Mucosa of descending colon (tissue), 3 donors: ENCODE data around the gene ST6GALNAC4. TPM values are rescaled to one million over a fixed set of nuclear protein-coding genes. Genes with fewer than 3 reads are reported as not detected.

ENCODE experiments used
- ATAC-seq: fragments of 200-7000 bp; cut with Tn5 transposase; one replicate; pipeline ENCODE4 v1.9.1; 2020; ENCODE audit warnings: mild to moderate bottlenecking, moderate library complexity
- DNase-seq, 3 donors: peaks; one replicate each; pipeline ENCODE4 v3.0.0-alpha.2; 2020
- H3K36me3 ChIP-seq: fragments of 200-600 bp; one replicate; pipeline ENCODE4 v1.8.0; 2021; ENCODE audit warnings: low read depth, mild to moderate bottlenecking
- H3K4me1 ChIP-seq: fragments of 200-600 bp; one replicate; pipeline ENCODE4 v1.8.0; 2021; ENCODE audit warnings: low read depth, mild to moderate bottlenecking
- H3K4me3 ChIP-seq: fragments of 200-600 bp; one replicate; pipeline ENCODE4 v1.8.0; 2021; ENCODE audit warnings: mild to moderate bottlenecking
- H3K9me3 ChIP-seq: fragments of 200-600 bp; one replicate; pipeline ENCODE4 v1.8.0; 2021; ENCODE audit warnings: mild to moderate bottlenecking
- intact Hi-C, 2 donors: fragments of 100-400 bp; cut with DNase I in 1 of 2; cut with micrococcal nuclease in 1 of 2; formaldehyde crosslinking; loops; one replicate each; pipeline versions ENCODE4 v1.11.0 to v1.11.1; 2022; cut with DNase I, micrococcal nuclease
- total RNA-seq, 3 donors: library from RNA; stranded (reverse); fragmentation: NEBNext Ultra II Directional in 2 of 3; extraction: Animal tissue kit (Norgen Biotek cat#: 25700) in 2 of 3; gene quantifications; one replicate each; pipeline versions ENCODE4 v1.2.1 to v1.2.4, GENCODE V29; 2021 to 2023
- TF ChIP-seq, protein P1 (sequence below): fragments of 200-600 bp; IDR thresholded peaks from one replicate; pipeline ENCODE4 v1.8.0; 2022; ENCODE audit warnings: antibody characterized with exemption, mild to moderate bottlenecking
- donor health status: DM: no; HTN: no; CAD: no; lungs with moderate emphysema.
- donor health status: DM: no; HTN: no; CAD: no.
- donor health status: DM: no; HTN: yes; CAD: no.

Gene ST6GALNAC4
- total RNA-seq, 3 donors from 2014 or later, result 31.0 to 39.2 (median 37.2) TPM

DNA sequence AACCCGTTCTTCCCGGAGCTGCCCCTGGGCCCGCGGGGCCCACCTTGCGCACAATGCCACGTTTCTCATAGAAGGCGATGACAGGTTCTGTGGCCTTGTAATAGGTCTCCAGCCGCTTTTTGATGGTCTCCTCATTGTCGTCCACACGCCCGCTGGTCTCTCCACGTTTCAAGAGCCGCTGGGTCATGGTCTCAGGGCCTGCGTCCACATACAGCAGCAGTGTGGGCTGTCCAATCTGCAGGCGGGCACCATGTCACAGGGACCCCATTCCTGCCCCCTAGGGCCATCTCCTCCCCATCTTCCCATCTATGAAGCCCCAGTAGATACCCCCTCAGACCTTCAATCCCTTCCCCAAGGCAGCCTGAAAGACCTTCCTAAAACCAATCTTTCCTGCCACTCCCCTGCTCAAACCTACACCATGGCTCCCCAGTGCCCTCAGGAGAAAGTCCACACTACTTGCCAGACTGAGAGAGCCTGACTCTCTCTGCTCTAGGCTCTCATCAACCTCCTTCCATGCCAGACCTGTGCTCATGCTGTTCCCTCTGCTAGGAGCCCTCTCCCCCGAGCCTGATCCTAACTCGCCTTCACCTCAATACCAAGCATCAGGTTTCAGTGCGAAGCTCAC, 48.5 kb downstream of the ST6GALNAC4 start:
- no peak for DNase-seq
- TF ChIP-seq, protein P1, sequence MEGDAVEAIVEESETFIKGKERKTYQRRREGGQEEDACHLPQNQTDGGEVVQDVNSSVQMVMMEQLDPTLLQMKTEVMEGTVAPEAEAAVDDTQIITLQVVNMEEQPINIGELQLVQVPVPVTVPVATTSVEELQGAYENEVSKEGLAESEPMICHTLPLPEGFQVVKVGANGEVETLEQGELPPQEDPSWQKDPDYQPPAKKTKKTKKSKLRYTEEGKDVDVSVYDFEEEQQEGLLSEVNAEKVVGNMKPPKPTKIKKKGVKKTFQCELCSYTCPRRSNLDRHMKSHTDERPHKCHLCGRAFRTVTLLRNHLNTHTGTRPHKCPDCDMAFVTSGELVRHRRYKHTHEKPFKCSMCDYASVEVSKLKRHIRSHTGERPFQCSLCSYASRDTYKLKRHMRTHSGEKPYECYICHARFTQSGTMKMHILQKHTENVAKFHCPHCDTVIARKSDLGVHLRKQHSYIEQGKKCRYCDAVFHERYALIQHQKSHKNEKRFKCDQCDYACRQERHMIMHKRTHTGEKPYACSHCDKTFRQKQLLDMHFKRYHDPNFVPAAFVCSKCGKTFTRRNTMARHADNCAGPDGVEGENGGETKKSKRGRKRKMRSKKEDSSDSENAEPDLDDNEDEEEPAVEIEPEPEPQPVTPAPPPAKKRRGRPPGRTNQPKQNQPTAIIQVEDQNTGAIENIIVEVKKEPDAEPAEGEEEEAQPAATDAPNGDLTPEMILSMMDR, result no peak

GRCh38 chr9:127867356-127868277, 49.2 kb downstream of the ST6GALNAC4 start:
- Histone ChIP-seq H3K9me3 (no peaks in the 10 kb centered on the region), H3K4me3 (no peak overlapping the region), H3K4me1 (peaks cover 4% of the 10 kb centered on the region), H3K36me3 (no peaks in the 10 kb centered on the region)
- intact Hi-C loops, result no loop called here
- TF ChIP-seq, protein P1, result no peak
- no peak for ATAC-seq
- no peak for DNase-seq

More for the DNA sequence above, 48.5 kb downstream of the ST6GALNAC4 start:
- H3K9me3 ChIP-seq, result no peaks in the 10 kb centered on the region
- ATAC-seq, result no peak
- no peak overlapping the region for H3K4me3 ChIP-seq
- H3K4me1 ChIP-seq, result peaks cover 4% of the 10 kb centered on the region
- no peaks in the 10 kb centered on the region for H3K36me3 ChIP-seq
- intact Hi-C loops, result no loop called here

GRCh38 chr9:127866535-127866934, 50.3 kb downstream of the ST6GALNAC4 start:
- intact Hi-C loops, result no loop called here
- no peak for DNase-seq
- no peak for ATAC-seq
- Histone ChIP-seq H3K36me3 (no peaks in the 10 kb centered on the region), H3K9me3 (no peaks in the 10 kb centered on the region), H3K4me3 (no peak overlapping the region), H3K4me1 (peaks cover 4% of the 10 kb centered on the region)
- TF ChIP-seq, protein P1, result no peak

DNA sequence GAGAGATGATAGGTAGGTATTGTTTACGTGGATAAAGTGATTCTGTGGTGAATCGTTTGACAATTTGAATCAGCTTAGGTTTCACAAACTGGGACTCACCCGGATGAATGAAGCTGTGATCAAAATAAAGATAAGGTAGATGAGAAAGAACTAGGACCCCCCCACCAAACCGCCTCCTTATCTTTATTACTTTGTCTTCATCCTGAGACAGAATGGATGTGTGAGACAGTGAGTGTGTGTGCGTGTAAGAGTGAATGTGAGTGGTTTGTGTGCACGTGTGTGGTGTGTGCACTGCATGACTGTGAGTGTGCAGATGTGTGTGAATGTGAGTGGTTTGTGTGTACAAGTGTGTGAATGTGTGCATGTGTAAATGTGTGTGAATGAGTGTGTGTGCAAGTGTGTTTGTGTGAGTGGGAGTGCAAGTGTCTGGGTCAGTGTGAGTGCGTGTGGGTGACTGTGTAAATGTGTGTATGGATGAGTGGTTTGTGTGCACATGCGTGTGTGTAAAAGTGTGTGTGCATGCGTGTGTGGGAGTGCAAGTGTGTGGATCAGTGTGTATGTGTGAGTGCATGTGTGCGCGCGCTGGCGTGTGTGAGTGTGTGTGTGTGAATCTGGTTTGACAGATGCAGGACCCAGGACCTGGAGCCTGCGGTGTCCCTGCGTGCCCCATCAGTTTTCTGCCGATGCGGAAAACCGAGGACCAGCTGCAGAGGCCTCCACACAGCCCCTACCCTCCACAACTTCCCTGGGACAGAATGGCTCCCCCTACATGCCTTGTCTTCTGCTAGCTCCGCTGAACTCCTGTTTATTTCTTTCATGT, 51.0 kb downstream of the ST6GALNAC4 start:
- intact Hi-C loops, result no loop called here
- Histone ChIP-seq H3K9me3 (no peaks in the 10 kb centered on the region), H3K4me1 (peaks cover 4% of the 10 kb centered on the region), H3K36me3 (no peaks in the 10 kb centered on the region), H3K4me3 (no peak overlapping the region)
- DNase-seq (no peak), ATAC-seq (no peak)
- TF ChIP-seq, protein P1, result no peak

DNA sequence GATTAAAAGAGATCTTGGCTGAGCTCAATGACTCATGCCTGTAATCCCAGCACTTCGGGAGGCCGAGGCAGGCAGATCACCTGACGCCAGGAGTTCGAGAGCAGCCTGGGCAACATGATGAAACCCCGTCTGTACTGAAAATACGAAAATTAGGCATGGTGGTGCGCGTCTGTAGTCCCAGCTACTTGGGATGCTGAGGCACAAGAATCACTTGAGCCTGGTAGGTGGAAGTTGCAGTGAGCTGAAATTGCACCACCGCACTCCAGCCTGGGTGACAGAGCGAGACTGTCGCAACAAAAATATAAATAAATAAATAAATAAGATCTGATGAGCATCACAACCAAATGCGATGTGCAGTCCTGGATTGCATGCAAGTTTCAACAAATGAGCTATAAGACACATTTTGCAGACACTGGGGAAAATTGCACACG, 53.6 kb downstream of the ST6GALNAC4 start:
- H3K4me1 ChIP-seq, result no peaks in the 10 kb centered on the region
- intact Hi-C loops, result no loop called here
- TF ChIP-seq, protein P1, result no peak
- H3K4me3 ChIP-seq, result no peak overlapping the region
- ATAC-seq, result no peak
- no peaks in the 10 kb centered on the region for H3K36me3 ChIP-seq
- DNase-seq, result no peak
- no peaks in the 10 kb centered on the region for H3K9me3 ChIP-seq
